ENCODE results near the gene PPP2R5E.
"Not testable (repeated sequence)": the region's sequence is repeated elsewhere in the genome, so short reads cannot be mapped to it uniquely, and the experiment has no call there.

PPP2R5E gene

GRCh38 chr14:63378444-63378843 lies 164.7 kb downstream of the PPP2R5E start:
- DNase-seq (ENCODE audit: low read depth in 2 of 2), result no peak

GRCh38 chr14:63375769-63376168 lies 167.4 kb downstream of the PPP2R5E start:
- no peak for DNase-seq (ENCODE audit: low read depth in 2 of 2)

- DNase-seq (ENCODE audit: low read depth in 2 of 2), result not testable (repeated sequence)
Measured at GRCh38 chr14:63371613-63372012, 171.6 kb downstream of the PPP2R5E start.

GRCh38 chr14:63371033-63371432 lies 172.1 kb downstream of the PPP2R5E start:
- no peak for DNase-seq (ENCODE audit: low read depth in 2 of 2)

GRCh38 chr14:63367742-63368364 lies 175.3 kb downstream of the PPP2R5E start:
- no peak for DNase-seq (ENCODE audit: low read depth in 2 of 2)

- DNase-seq (ENCODE audit: low read depth in 2 of 2), result no peak
Measured at GRCh38 chr14:63362389-63362819, 180.8 kb downstream of the PPP2R5E start.

GRCh38 chr14:63361790-63362189 lies 181.4 kb downstream of the PPP2R5E start:
- no peak for DNase-seq (ENCODE audit: low read depth in 2 of 2)

- no peak for DNase-seq (ENCODE audit: low read depth in 2 of 2)
Measured at GRCh38 chr14:63357841-63358240, 185.3 kb downstream of the PPP2R5E start.

GRCh38 chr14:63345826-63346225 lies 197.4 kb downstream of the PPP2R5E start:
- DNase-seq (ENCODE audit: low read depth in 2 of 2), result no peak

GRCh38 chr14:63344336-63344735 lies 198.8 kb downstream of the PPP2R5E start:
- no peak for DNase-seq (ENCODE audit: low read depth in 2 of 2)

- peak; percentile 35 to 38 for DNase-seq (ENCODE audit: low read depth in 2 of 2)
Measured at GRCh38 chr14:63343878-63344277, 199.3 kb downstream of the PPP2R5E start.

GRCh38 chr14:63342371-63342770 lies 200.8 kb downstream of the PPP2R5E start:
- no peak for DNase-seq (ENCODE audit: low read depth in 2 of 2)

- DNase-seq (ENCODE audit: low read depth in 2 of 2), result no peak
Measured at GRCh38 chr14:63328787-63329737, 214.1 kb downstream of the PPP2R5E start.

- DNase-seq (ENCODE audit: low read depth in 2 of 2), result no peak
Measured at GRCh38 chr14:63326840-63327239, 216.3 kb downstream of the PPP2R5E start.

GRCh38 chr14:63322897-63323573 lies 220.1 kb downstream of the PPP2R5E start:
- DNase-seq (ENCODE audit: low read depth in 2 of 2), result no peak

- no peak for DNase-seq (ENCODE audit: low read depth in 2 of 2)
Measured at GRCh38 chr14:63322472-63322871, 220.7 kb downstream of the PPP2R5E start.

All from fibroblast of skin of left quadriceps (primary cell).